ENCODE measurements around the gene CD99L2. TPM values are rescaled to one million over a fixed set of nuclear protein-coding genes. Genes with fewer than 3 reads are reported as not detected.

Gene CD99L2
- total and polyA plus RNA-seq, 10 of the 15 experiments (the other 5 are each of a cell fraction or from before 2014, with no cell fraction given) = 1.1 to 22.9 (median 13.0) TPM

DNA sequence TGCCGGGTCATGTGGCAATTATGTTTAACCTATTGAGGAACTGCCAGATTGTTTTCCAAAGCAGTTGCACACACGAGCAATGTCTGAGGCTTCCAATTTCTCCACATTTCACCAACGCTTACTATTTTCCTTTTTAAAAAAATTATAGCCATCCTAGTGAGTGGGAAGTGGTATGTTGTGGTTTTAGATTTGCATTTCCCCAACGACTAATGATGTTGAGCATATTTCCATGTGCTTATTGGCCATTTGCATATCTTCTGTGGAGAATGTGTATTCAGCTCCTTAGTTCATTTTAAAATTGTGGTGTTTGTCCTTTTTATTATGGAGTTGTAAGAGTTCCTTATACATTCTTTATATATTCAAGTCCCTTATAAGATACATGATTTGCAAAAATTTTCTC lies 145.1 kb downstream of the CD99L2 start:
- no peaks in the 10 kb centered on the region for H3K79me2 ChIP-seq (ENCODE audit: control insufficient read depth, insufficient read depth, low read length)
- no peaks in the 10 kb centered on the region for H3K27me3 ChIP-seq (replicated peaks in 1 of 2; ENCODE audit: control insufficient read depth in 2 of 2, insufficient read depth in 2 of 2, low read length in 1 of 2)
- ATAC-seq (no peak), FAIRE-seq (no peak), DNase-seq (ENCODE audit: low read depth, low spot score) (no peak)
- no peak overlapping the region for H3K4me2 ChIP-seq (ENCODE audit: control insufficient read depth, insufficient read depth)
- H3K9me3 ChIP-seq (replicated peaks; ENCODE audit: control insufficient read depth, insufficient read depth, low read length) = no peaks in the 10 kb centered on the region
- no peaks in the 10 kb centered on the region for H4K20me1 ChIP-seq (ENCODE audit: control insufficient read depth, insufficient read depth)
- ChIA-PET RAD21 (ENCODE audit: unreplicated experiment) (interaction anchor here (1.2 kb wide), 1 partner anchor 328 kb away, joined by 4 read pairs; no protein-coding TSS in a partner anchor), POLR2A (no interaction called here), SMC1A (ENCODE audit: uncharacterized antibody, unreplicated experiment) (no interaction called here), CTCF (interaction anchor here (1.2 kb wide), 1 partner anchor 17 kb away, joined by 3 read pairs; no protein-coding TSS in a partner anchor)
- BruUV-seq (replicated peaks) = no TSS peak
- no peak overlapping the region for H2AFZ ChIP-seq (ENCODE audit: control insufficient read depth, low read depth, low read length)
- peaks cover 0 to 2% of the 10 kb centered on the region in 2 experiments; a peak in 2 of 4 replicates for H3K36me3 ChIP-seq (ENCODE audit: control insufficient read depth in 2 of 2, insufficient read depth in 2 of 2, low read length in 1 of 2)
- H3K4me3 ChIP-seq = no peak overlapping the region
- no peak overlapping the region for H3K27ac ChIP-seq (ENCODE audit: control insufficient read depth, insufficient read depth)
- WGBS (ENCODE audit: insufficient coverage, insufficient replicate concordance, low lambda C conversion rate, missing lambda C conversion rate) = 26% methylated on average over 4 of the region's 4 CpGs
- intact Hi-C loops (cut with micrococcal nuclease; ENCODE audit: unreplicated experiment) = no loop called here
- TF ChIP-seq CHD1 (IDR thresholded peaks at IDR 0.05; ENCODE audit: low read depth, low read length) (no peak), GABPA (IDR thresholded peaks at IDR 0.05; ENCODE audit: low read depth) (no peak), EZH2 (IDR thresholded peaks at IDR 0.05; ENCODE audit: borderline replicate concordance, control insufficient read depth, low read depth, low read length) (no peak), CREM (IDR thresholded peaks at IDR 0.05; ENCODE audit: low read depth) (no peak), NR2C2 (IDR thresholded peaks at IDR 0.05; ENCODE audit: borderline replicate concordance, control insufficient read depth, insufficient read length, low read depth) (no peak), PBX3 (IDR thresholded peaks at IDR 0.05; ENCODE audit: insufficient replicate concordance, low read depth, low read length) (no peak), NFXL1 (IDR thresholded peaks at IDR 0.05; ENCODE audit: borderline replicate concordance) (no peak), HCFC1 (IDR thresholded peaks at IDR 0.05; ENCODE audit: low read length) (no peak), TCF3 (IDR thresholded peaks at IDR 0.05; ENCODE audit: borderline replicate concordance, insufficient read depth, low read depth, low read length) (no peak), KDM1A (IDR thresholded peaks at IDR 0.05; ENCODE audit: borderline replicate concordance) (no peak), POLR2AphosphoS5 (IDR thresholded peaks at IDR 0.05; ENCODE audit: low read length) (no peak)
- H3K9ac ChIP-seq (ENCODE audit: control insufficient read depth, insufficient read depth, low read length) = no peak overlapping the region
- H3K4me1 ChIP-seq (ENCODE audit: control insufficient read depth, insufficient read depth, low read length) = no peaks in the 10 kb centered on the region
- in situ Hi-C loops (cut with MboI) = loop anchor here (25.0 kb wide), 1 partner anchor 934 kb away; the partner anchor contains the start of gene PRRG3

Measured in GM12878 (cell line).